ENCODE data around the gene GPR158.
A peak's percentile ranks its signal among the peaks of the same experiment; 100 is the strongest.

Gene GPR158

DNA sequence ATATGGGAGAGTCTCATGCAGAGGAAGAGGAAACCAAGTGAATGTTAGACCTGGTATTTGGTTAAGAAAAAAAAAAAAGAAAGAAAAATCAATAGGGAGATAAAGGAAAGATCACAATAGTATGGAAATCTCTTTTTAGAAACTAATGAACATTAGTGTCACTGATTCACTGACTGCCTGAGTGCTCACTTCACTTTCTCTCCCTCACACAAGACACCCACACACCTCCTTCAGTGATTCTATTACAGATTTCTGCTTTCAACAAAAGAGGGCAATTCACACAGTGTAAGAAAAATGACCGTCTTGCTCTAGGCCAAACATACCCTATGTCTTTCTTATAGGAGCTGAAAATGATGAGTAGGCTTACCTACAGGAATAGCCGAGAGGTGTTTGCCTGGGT lies 6.0 kb downstream of the GPR158 start:
- in situ Hi-C loops (cut with HindIII; ENCODE audit: low pct_ligation_motif_present, low pct_unique_long_range_greater_than_20kb, low sequenced_read_pairs), result no loop called here
- no peak for DNase-seq

DNA sequence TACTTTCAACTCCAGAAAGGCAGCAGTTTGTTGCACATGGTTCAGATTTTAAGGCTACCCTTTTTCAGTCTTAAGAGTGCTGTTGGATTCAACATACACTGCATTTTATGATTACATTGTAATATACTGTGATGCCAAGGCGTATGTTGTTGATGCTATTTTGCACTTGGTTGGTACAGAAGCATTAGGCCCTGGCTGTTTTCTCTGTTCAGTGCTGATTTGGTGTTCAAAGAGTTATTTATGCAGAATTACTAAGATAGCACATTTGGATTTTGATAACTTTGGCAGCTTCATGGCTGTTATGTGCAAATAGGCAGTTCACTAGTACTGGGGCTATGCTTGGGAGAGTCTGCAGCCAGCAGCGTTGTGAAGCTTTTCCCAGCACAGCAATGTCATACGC lies 7.8 kb downstream of the GPR158 start:
- no peak for DNase-seq
- in situ Hi-C loops (cut with HindIII; ENCODE audit: low pct_ligation_motif_present, low pct_unique_long_range_greater_than_20kb, low sequenced_read_pairs), result no loop called here

DNA sequence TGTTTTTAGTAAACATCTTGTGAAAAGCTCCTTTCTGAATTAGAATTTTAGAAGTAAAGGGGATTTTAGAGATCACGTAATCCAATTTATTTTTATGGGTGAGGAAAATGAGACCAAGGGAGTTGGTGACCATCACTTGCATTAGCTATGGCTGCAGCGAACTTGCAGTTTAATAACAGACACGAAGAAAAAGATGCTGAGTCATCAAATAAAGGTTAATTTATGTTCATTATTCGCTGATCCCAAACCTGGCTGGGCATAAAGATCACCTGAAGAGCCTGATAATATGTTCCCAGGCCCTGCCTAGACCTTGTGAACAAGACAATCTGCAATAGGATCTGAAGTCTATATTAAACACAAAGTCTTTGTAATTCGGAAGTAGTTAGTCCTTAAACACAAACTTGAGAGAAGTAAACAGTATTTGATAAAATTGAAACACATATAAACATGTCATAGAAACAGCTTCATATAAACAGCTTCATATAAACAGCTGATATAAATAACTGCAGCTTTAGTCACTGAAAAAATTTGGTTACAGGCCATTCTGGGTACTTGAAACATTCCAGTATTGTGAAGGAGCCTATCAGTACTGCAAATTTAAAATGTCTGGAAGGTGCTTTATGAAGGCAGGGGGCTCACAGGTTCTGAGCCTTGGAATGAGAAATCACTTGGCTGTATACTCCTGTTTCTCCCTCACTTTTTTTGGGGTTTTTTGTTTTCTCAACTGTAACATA lies 16.5 kb downstream of the GPR158 start:
- DNase-seq, result no peak
- in situ Hi-C loops (cut with HindIII; ENCODE audit: low pct_ligation_motif_present, low pct_unique_long_range_greater_than_20kb, low sequenced_read_pairs), result no loop called here

DNA sequence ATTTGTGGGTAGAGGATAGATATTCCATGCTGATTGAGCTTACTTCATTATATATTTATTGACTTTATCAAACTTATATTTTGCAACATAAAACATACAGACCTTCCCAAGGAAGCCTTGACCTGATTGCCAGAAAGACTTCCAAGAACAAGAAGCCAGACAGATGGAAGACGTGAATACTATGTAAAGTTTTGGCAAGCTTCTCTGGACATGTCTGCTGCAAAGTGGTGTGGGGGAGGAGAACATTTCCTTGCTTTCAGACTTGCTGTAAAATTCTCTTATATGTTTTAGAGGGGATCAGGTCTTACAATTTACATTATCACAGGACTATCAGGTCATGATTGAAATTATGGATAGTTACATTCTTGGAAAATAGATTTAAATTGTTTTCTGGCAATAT lies 23.4 kb downstream of the GPR158 start:
- DNase-seq, result no peak
- in situ Hi-C loops (cut with HindIII; ENCODE audit: low pct_ligation_motif_present, low pct_unique_long_range_greater_than_20kb, low sequenced_read_pairs), result no loop called here

DNA sequence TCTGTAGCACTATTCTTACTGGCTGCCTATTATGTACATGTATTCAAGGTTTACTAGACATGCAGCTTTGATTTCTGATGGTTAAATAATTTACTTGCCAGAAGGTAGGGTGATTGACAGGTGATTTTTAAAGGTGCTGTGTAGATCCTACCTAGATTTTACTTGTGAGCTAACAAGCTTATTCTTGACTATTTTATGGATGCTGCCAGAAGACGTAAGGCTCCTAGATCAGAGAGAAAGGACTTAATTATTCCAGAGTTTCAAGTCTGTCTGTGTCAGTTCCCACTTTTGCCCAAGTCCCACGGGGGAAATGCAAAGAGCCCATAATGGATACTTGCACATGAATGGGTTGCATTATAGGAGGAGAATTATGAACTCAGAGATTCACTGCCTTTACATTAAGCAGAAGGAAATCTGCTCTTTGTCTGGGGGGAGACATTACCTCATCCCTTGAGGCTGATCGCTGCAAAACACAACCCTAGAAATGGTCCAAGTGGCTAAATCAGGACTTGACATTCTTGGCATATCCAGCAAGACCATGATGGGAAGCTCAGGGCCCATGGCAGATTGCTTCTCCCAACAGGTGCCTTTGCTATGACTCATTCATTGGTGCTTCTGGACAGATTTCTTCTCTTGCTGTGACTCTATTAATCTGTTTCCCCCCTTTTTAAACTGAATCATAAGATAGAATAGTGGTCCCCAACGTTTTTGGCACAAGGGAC lies 32.1 kb downstream of the GPR158 start:
- in situ Hi-C loops (cut with HindIII; ENCODE audit: low pct_ligation_motif_present, low pct_unique_long_range_greater_than_20kb, low sequenced_read_pairs), result no loop called here
- DNase-seq, result no peak

DNA sequence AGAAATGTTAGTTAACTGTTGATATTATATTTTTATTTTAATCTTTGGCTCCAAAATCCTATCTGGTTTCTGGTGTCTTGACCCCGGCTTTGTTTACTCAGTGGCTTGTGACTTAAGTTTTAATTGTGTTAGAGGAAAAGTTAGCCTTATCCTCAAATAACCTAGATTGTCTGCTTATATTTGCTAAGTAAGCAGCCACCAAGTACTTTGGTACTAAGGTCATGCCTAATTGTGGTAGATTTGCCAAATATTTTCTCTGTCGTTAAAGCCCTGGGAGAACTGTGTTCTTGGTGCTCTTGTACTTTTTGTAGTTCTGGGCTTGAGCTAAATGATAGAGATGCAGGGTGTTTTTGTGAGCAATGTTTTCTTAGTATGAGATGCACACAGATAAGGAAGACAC lies 34.8 kb downstream of the GPR158 start:
- no peak for DNase-seq
- in situ Hi-C loops (cut with HindIII; ENCODE audit: low pct_ligation_motif_present, low pct_unique_long_range_greater_than_20kb, low sequenced_read_pairs), result no loop called here

DNA sequence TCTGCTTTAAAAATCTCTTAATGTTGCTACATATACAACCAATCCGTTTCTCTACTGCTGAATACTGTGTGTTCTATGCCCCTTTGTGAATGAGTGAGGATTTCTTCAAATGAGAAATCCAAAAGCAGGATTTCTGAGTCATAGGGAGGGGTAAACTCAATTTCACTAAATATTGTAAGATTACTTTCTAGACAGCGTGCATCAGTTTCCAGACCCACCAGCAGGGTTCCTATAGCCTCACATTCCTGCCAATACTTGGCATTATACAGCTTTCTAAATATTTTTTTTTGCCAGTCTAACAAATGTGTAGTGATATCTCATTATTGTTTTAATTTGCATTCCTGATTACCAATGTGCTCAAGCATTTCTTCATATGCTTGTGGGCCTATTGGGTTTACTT lies 35.5 kb downstream of the GPR158 start:
- no peak for DNase-seq
- in situ Hi-C loops (cut with HindIII; ENCODE audit: low pct_ligation_motif_present, low pct_unique_long_range_greater_than_20kb, low sequenced_read_pairs), result no loop called here

DNA sequence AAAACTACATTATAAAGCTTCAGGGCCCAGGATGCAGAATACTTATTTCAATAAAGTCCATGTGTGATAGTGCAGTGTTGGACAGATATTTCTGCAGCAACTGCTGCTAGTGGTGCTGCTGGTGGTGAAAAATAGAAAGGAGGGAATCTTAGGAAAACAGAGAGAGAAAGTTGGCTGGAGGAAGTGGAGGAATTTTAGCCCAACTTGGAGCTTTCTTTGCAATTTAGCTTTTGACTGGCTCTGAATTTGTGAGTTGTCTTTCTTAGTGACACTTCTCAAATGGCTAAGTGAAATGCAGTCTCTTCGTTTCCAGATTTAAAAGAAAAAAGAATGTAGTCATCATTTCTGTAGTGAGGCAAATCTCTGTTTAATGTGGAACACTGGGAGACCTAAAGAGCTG lies 45.4 kb downstream of the GPR158 start:
- in situ Hi-C loops (cut with HindIII; ENCODE audit: low pct_ligation_motif_present, low pct_unique_long_range_greater_than_20kb, low sequenced_read_pairs), result no loop called here
- DNase-seq, result no peak

DNA sequence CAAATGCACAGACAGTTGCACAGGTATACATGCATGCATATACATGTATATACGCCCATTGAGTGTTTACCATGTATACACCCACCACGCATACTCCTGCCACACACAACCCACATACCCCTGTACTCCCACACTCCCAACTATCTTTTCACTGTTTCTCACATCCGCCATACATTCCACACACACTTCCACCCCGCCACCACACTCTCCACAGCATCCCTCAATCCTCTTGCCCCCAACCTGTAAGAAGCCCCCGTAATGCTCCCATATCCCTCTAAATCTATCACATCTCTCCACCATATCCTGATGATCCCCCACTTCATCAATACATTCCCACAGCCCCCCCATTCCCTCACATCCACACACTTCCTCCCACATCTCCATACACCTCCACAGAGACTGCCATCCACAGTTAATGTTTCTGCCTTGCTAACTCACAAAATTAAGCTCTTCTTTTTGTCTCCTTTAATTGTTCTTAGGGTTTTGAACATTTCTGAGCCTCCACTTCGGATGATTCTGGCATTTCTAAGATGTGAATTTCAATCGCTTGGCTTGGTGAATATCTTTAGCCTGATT lies 47.4 kb downstream of the GPR158 start:
- no peak for DNase-seq
- in situ Hi-C loops (cut with HindIII; ENCODE audit: low pct_ligation_motif_present, low pct_unique_long_range_greater_than_20kb, low sequenced_read_pairs), result no loop called here

DNA sequence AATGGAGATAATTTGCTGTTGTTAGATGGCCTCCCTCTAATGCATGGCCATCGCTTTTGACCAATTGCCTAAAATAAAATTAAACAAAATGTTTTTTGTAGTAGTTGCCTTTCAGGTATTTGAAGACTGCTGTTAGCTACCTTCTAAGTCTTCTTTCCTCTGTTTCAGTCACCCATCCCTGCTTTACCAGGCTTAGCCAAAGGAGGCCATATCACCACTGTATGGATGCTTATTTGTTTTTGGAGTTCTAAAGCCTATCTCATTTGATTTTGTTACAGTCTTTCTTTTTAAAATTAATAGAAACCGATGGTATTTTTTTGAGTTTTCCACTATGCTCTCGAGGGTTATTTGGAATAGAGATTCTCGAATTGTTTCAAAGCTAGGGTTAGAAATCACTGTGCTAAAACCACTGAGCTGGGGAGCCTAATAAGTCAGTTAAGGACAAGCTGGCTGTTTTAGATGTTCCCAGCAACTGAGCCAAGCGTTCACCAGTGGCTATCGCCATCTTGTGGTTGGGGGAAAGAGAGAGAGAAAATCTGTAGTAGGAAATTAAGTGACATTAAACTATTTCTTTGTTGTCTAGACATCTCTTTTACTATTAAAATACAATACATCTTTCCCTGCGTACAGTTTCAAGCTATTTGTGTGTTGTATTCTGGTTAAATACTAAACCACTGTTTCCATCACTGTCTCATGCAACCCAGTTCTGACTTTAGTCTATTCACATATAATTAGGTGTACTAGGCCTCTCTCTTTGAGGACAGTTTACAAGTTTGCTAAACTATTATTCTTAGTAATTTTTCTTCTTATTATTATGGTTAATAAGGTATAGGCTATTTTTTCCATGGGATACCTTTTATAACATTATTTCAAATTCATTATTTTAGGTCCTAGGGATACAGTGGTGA lies 52.2 kb downstream of the GPR158 start:
- DNase-seq, result peak; percentile 53
- in situ Hi-C loops (cut with HindIII; ENCODE audit: low pct_ligation_motif_present, low pct_unique_long_range_greater_than_20kb, low sequenced_read_pairs), result no loop called here

DNA sequence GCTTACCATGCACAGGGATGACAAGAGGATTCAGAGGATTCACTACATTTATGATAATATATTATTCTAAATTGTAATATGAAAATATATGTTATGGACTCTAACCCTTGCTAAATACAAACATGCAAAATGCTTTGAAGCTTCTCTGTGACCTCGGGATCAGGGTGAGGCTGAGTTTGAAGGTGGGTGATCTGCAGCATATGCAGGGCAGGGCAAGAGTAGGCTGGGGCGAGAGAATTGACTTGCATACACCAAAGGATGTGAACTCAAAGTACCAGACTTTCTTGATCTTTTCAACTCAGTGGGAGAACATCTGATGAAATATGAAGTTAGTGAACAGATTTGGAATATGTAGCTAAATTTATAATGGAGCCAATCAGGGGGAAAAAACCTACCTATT lies 57.0 kb downstream of the GPR158 start:
- in situ Hi-C loops (cut with HindIII; ENCODE audit: low pct_ligation_motif_present, low pct_unique_long_range_greater_than_20kb, low sequenced_read_pairs), result no loop called here
- no peak for DNase-seq

DNA sequence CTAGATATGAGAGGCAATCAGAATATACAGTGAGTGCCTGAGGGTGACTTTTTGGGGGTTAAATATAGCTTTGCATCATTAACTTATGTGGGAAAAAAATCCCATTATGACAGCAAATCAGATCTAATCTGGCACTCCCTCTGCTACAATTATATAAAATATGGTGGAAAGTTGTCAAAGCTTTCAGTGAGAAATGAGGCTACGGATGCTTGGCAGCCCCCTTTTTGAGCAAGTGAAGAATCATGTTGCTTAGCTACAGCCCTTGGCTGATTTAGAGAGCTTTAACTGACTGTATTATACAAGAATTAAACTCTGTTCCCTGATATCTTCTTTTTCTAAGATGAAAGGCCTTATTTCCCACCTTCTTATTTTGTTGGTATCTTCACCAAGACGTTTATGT lies 57.4 kb downstream of the GPR158 start:
- DNase-seq, result no peak
- in situ Hi-C loops (cut with HindIII; ENCODE audit: low pct_ligation_motif_present, low pct_unique_long_range_greater_than_20kb, low sequenced_read_pairs), result no loop called here

DNA sequence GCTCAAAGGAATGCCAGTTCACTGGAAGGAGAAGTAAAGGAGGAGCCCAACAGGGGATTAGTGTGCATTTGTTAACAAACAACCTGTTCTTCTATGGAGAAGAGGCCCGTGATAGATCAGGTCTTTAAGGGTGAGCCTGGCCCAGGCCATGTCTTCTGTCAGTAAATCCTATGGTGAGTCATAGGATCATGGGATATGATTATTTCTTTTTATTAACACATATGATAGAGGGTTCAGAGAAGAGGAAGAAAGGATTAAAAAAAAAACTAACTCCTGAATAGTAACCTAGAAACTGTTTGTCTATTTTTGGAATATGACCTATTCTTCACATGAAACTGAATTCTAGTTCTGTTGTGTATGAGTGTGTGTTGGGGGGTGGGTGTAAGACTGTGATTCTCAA lies 70.4 kb downstream of the GPR158 start:
- in situ Hi-C loops (cut with HindIII; ENCODE audit: low pct_ligation_motif_present, low pct_unique_long_range_greater_than_20kb, low sequenced_read_pairs), result no loop called here
- DNase-seq, result no peak

DNA sequence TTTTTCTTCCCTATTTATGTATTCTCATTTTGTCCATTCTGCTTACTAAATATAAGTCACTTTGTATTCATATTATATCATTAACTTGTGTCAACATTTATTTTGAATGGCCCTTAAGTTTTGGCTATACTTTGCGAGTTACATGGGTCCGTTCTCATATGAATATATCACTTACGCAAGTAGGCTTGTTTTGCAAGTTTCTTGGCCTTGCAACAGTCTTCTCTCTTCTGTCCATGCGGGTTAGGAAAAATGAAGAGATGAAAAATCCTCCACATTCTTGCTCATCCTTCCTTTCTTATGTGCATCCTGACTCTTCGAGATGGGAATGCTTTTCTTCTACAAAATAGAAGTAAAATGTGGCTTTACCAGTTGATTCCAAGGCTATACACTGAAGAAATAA lies 82.8 kb downstream of the GPR158 start:
- in situ Hi-C loops (cut with HindIII; ENCODE audit: low pct_ligation_motif_present, low pct_unique_long_range_greater_than_20kb, low sequenced_read_pairs), result no loop called here
- no peak for DNase-seq

DNA sequence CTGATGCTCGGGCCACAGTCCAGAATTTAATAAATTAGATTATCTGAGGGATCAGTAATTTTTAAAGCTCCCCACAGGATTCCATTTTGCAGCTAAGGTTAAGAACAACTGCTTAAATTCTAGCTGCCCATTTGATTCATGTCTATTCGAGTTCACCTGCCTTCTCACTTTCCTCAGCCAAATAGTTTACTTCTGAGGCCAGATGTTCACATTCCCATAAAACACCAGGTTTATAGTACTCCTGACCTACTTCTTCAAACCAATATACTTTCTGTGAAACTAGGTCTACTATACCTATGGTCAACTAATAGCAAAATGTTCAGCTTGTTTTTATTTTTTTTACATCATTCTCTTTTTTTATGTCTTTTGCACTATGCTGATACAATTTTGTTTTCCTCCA lies 86.3 kb downstream of the GPR158 start:
- in situ Hi-C loops (cut with HindIII; ENCODE audit: low pct_ligation_motif_present, low pct_unique_long_range_greater_than_20kb, low sequenced_read_pairs), result no loop called here
- DNase-seq, result no peak

DNA sequence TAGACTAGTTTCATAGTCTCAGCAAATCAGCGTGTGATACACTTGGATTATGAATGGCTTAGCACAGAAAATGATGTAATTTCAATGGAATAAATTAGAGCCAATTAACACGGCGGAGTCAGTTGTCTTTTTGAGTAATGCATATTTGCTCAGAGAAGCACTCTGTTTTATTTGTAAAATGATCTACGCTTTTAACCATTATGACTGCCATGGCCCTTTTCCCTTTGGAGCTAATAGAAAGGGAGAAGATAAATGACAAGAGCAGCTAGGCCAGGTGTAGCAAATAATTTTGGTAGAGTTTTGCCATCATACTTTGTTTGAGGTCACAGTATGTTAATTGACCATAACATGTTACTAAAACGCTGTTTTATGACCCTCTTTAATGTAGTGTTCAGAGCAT lies 86.8 kb downstream of the GPR158 start:
- in situ Hi-C loops (cut with HindIII; ENCODE audit: low pct_ligation_motif_present, low pct_unique_long_range_greater_than_20kb, low sequenced_read_pairs), result no loop called here

DNA sequence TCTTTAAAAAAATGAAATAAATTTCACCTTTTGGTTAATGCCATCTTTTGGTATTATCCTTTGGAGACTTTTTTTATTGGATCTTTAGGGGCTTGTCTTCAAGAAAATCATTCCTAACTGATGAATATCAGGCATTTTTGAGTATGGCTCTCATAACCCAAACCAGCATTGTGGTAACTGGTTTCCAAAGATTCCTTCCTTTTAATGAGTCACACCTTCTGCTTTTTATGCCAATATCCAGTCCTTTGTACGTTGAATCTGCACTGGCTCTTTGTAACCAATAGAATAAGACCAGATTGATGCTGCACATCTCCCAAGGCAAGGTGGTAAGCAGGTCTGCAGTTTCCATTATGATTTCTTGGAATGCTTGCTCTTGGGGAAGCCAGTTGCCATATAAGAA lies 89.1 kb downstream of the GPR158 start:
- in situ Hi-C loops (cut with HindIII; ENCODE audit: low pct_ligation_motif_present, low pct_unique_long_range_greater_than_20kb, low sequenced_read_pairs), result no loop called here
- no peak for DNase-seq

More for the DNA sequence above, 86.8 kb downstream of the GPR158 start:
- no peak for DNase-seq

DNA sequence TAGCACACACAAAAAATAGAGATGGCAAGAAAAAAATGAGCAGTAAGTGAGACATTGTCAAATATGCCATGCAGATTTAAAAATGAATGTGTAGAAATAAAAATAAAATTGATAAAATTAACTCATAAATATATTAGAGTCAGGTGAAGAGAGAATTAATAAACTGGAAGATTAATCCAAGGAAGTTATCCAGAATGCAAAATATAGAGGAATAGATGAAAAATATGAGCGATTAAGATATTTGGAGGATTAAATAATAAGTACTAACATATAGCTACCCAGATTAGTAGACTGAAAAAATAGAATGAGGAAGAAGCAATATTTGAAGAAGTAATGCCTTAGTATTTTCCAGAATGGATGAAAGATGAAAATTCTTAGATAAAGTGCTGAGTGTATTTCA lies 103.4 kb downstream of the GPR158 start:
- no peak for DNase-seq
- in situ Hi-C loops (cut with HindIII; ENCODE audit: low pct_ligation_motif_present, low pct_unique_long_range_greater_than_20kb, low sequenced_read_pairs), result no loop called here

DNA sequence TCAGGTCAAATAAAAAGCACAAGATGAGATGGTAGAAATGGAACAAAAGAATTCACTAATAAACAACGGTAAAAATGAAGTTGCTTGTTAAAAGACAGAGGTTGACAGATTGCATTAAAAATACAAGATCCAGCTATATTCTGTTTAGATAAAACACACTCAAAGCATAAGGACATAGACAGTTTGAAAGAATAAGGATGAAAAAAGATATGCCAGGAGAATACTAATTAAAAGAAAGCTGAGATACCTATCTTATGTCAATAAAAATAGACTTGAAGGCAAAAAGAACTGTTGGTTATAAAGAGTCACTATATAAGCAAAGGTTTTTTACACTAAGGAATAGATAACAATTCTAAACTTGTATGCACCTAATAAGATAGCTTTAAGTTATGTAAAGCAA lies 105.3 kb downstream of the GPR158 start:
- in situ Hi-C loops (cut with HindIII; ENCODE audit: low pct_ligation_motif_present, low pct_unique_long_range_greater_than_20kb, low sequenced_read_pairs), result no loop called here
- no peak for DNase-seq
